OCI-LY1 (cell line): ENCODE measurements around the gene MAGEA9B.
"Not testable (repeated sequence)": the region's sequence is repeated elsewhere in the genome, so short reads cannot be mapped to it uniquely, and the experiment has no call there.

Experiments used
- H2AFZ ChIP-seq: fragments of 200-600 bp; sonication (generic), shearing (Covaris generic); 2 replicates; pipeline ENCODE4 v1.6.0; 2014; ENCODE audit warnings: antibody characterized with exemption, mild to moderate bottlenecking, low read length
- H3F3A ChIP-seq: fragments of 200-600 bp; sonication (generic), shearing (Covaris generic); 2 replicates; pipeline ENCODE4 v1.6.0; 2014; ENCODE audit warnings: mild to moderate bottlenecking, antibody characterized with exemption, low read length, moderate library complexity; ENCODE audit not compliant: insufficient read depth
- H3K27ac ChIP-seq: fragments of 200-600 bp; sonication (generic); 2 replicates; pipeline ENCODE4 v1.5.1; 2014; ENCODE audit warnings: low read length, mixed run types, mild to moderate bottlenecking, low read depth; ENCODE audit not compliant: poor library complexity, severe bottlenecking
- H3K27me3 ChIP-seq: fragments of 200-600 bp; sonication (generic); 2 replicates; pipeline ENCODE4 v1.6.0; 2014; ENCODE audit warnings: antibody characterized with exemption, mild to moderate bottlenecking, low read length, moderate library complexity; ENCODE audit not compliant: insufficient read depth
- H3K36me3 ChIP-seq: fragments of 200-600 bp; sonication (generic); 2 replicates; pipeline ENCODE4 v1.6.1; 2014; ENCODE audit warnings: mild to moderate bottlenecking, antibody characterized with exemption, low read length, moderate library complexity, mixed read lengths; ENCODE audit not compliant: insufficient read depth
- H3K4me1 ChIP-seq: fragments of 200-600 bp; sonication (generic); 2 replicates; pipeline ENCODE4 v1.5.1; 2014; ENCODE audit warnings: mild to moderate bottlenecking, low read length, moderate library complexity; ENCODE audit not compliant: insufficient read depth, severe bottlenecking
- H3K4me2 ChIP-seq: fragments of 200-600 bp; sonication (generic), shearing (Covaris generic); 2 replicates; pipeline ENCODE4 v1.6.1; 2014; ENCODE audit warnings: low read length
- H3K4me3 ChIP-seq: fragments of 200-600 bp; sonication (generic); 2 replicates; pipeline ENCODE4 v1.5.1; 2014; ENCODE audit warnings: low read length, low read depth, mild to moderate bottlenecking, mixed read lengths; ENCODE audit not compliant: poor library complexity, severe bottlenecking
- H3K79me2 ChIP-seq: fragments of 200-600 bp; shearing (Covaris generic); 2 replicates; pipeline ENCODE4 v1.6.1; 2016; ENCODE audit warnings: mixed run types, low read length, mixed read lengths; ENCODE audit not compliant: insufficient read depth
- H3K9ac ChIP-seq: fragments of 200-600 bp; sonication (generic), shearing (Covaris generic); 2 replicates; pipeline ENCODE4 v1.6.1; 2014; ENCODE audit warnings: mild to moderate bottlenecking, low read length, mixed read lengths
- H3K9me2 ChIP-seq: fragments of 200-600 bp; sonication (generic), shearing (Covaris generic); 2 replicates; pipeline ENCODE4 v1.6.1; 2014; ENCODE audit warnings: low read depth, mild to moderate bottlenecking, low read length, mixed read lengths
- H3K9me3 ChIP-seq: fragments of 200-600 bp; shearing (Covaris generic); 2 replicates; pipeline ENCODE4 v1.6.1; 2014; ENCODE audit warnings: low read length, mixed read lengths
- H4K20me1 ChIP-seq: fragments of 200-600 bp; sonication (generic), shearing (Covaris generic); 2 replicates; pipeline ENCODE4 v1.6.0; 2016; ENCODE audit warnings: mild to moderate bottlenecking, low read length; ENCODE audit not compliant: insufficient read depth
- CTCF ChIP-seq: fragments of 200-600 bp; sonication (generic), shearing (Covaris generic); IDR thresholded peaks from 2 replicates; pipeline ENCODE4 v1.5.1; 2017; ENCODE audit warnings: mild to moderate bottlenecking, antibody characterized with exemption, low read length, moderate library complexity, mixed read lengths
- EZH2 ChIP-seq: fragments of 200-600 bp; sonication (generic), shearing (Covaris generic); IDR thresholded peaks from 2 replicates; pipeline ENCODE4 v1.8.0; 2017; ENCODE audit warnings: borderline replicate concordance, mixed run types, mild to moderate bottlenecking, antibody characterized with exemption, low read length, moderate library complexity, mixed read lengths

The MAGEA9B gene

GRCh38 chrX:149611623-149612175 is 24.4 kb upstream of the MAGEA9B start:
- no peak overlapping the region for H3K4me2 ChIP-seq
- H3K9me2 ChIP-seq: no peaks in the 10 kb centered on the region
- H3K4me3 ChIP-seq: no peak overlapping the region
- H3K9me3 ChIP-seq: no peaks in the 10 kb centered on the region
- no peak overlapping the region for H3K9ac ChIP-seq
- H3K27ac ChIP-seq: no peak overlapping the region
- H4K20me1 ChIP-seq: no peaks in the 10 kb centered on the region
- H3K36me3 ChIP-seq: no peaks in the 10 kb centered on the region
- no peak overlapping the region for H2AFZ ChIP-seq
- no peaks in the 10 kb centered on the region for H3F3A ChIP-seq
- H3K79me2 ChIP-seq: no peaks in the 10 kb centered on the region
- TF ChIP-seq CTCF (no peak), EZH2 (no peak)
- H3K27me3 ChIP-seq: no peaks in the 10 kb centered on the region
- H3K4me1 ChIP-seq: no peaks in the 10 kb centered on the region

- H4K20me1 ChIP-seq: no peaks in the 10 kb centered on the region
- H3K4me3 ChIP-seq: no peak overlapping the region
These were observed 23.3 kb upstream of the MAGEA9B start for GRCh38 chrX:149610511-149610910.

GRCh38 chrX:149607699-149608098 is 20.4 kb upstream of the MAGEA9B start:
- Histone ChIP-seq H3K27me3 (no peaks in the 10 kb centered on the region), H3K27ac (no peak overlapping the region), H3K9me3 (no peaks in the 10 kb centered on the region), H3F3A (no peaks in the 10 kb centered on the region), H3K9me2 (no peaks in the 10 kb centered on the region), H4K20me1 (no peaks in the 10 kb centered on the region), H3K4me3 (no peak overlapping the region), H3K4me1 (no peaks in the 10 kb centered on the region), H3K79me2 (no peaks in the 10 kb centered on the region), H2AFZ (no peak overlapping the region), H3K9ac (no peak overlapping the region), H3K36me3 (no peaks in the 10 kb centered on the region), H3K4me2 (no peak overlapping the region)
- TF ChIP-seq EZH2 (no peak), CTCF (no peak)

More at GRCh38 chrX:149610511-149610910, 23.3 kb upstream of the MAGEA9B start:
- H3K9ac ChIP-seq: no peak overlapping the region
- no peaks in the 10 kb centered on the region for H3K36me3 ChIP-seq
- H3K9me3 ChIP-seq: no peaks in the 10 kb centered on the region
- no peak overlapping the region for H3K4me2 ChIP-seq
- H3F3A ChIP-seq: no peaks in the 10 kb centered on the region
- H3K27me3 ChIP-seq: no peaks in the 10 kb centered on the region
- H3K9me2 ChIP-seq: no peaks in the 10 kb centered on the region
- no peak overlapping the region for H3K27ac ChIP-seq
- TF ChIP-seq CTCF (no peak), EZH2 (no peak)
- H3K4me1 ChIP-seq: no peaks in the 10 kb centered on the region
- H2AFZ ChIP-seq: no peak overlapping the region
- H3K79me2 ChIP-seq: no peaks in the 10 kb centered on the region

- not testable (repeated sequence) for H3K4me2 ChIP-seq, H3K79me2 ChIP-seq, H3K27ac ChIP-seq
These were observed 18.1 kb upstream of the MAGEA9B start for GRCh38 chrX:149605248-149605885.

GRCh38 chrX:149598603-149599002 is 11.3 kb upstream of the MAGEA9B start:
- not testable (repeated sequence) for H3K4me3 ChIP-seq, H3K27me3 ChIP-seq, H3K79me2 ChIP-seq, H4K20me1 ChIP-seq, H3K36me3 ChIP-seq, H2AFZ ChIP-seq, H3K4me2 ChIP-seq, H3K4me1 ChIP-seq, H3K9ac ChIP-seq, H3K9me2 ChIP-seq, H3F3A ChIP-seq, H3K9me3 ChIP-seq, H3K27ac ChIP-seq

More at GRCh38 chrX:149605248-149605885, 18.1 kb upstream of the MAGEA9B start:
- not testable (repeated sequence) for H3K4me3 ChIP-seq, H3K27me3 ChIP-seq, H3K9ac ChIP-seq, H3K36me3 ChIP-seq, H3K9me3 ChIP-seq, H3K4me1 ChIP-seq, H3K9me2 ChIP-seq, H4K20me1 ChIP-seq, H2AFZ ChIP-seq, H3F3A ChIP-seq
